Inferior parietal cortex (tissue), 1 donor: ENCODE measurements around the gene CLCF1.

Experiments used
- DNase-seq: peaks from one replicate; pipeline ENCODE4 v3.0.0-alpha.2; 2016; ENCODE audit errors: extremely low spot score

The CLCF1 gene

DNA sequence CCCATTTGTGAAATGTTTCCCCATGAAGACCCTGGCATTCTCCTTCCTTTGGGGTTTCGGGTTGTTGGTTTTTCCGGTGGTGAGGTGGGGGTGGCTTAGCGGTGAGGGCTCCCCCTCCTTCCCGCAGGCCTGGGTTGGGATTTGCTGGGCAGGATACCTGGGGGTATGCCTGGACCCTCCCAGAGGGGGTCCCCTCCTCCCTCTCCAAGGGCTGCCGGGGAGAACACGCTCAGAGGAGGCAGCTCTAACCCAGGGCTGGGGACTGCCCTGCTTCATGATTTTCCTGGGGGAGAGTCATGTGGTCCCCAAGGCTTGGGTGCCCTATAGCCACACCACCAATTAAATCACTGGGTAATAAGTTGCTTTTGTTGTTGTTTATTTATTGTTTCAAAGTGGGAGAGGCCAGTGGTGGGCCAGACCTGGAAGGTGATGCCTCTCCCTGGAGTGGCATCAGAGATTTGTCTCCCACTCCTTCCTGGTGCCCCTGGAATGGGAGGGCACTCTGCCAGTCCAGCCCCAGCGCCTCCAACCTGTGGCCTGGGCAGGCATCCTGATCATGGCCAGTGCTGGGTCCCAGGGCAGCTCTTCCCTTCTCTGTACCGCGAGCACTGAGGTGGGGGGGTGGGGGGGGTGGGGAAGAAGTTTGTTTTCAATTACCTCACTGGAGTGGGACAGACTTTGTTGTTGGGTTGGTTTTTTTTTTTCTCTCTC lies 1.3 kb upstream of the CLCF1 start:
- no peak for DNase-seq

DNA sequence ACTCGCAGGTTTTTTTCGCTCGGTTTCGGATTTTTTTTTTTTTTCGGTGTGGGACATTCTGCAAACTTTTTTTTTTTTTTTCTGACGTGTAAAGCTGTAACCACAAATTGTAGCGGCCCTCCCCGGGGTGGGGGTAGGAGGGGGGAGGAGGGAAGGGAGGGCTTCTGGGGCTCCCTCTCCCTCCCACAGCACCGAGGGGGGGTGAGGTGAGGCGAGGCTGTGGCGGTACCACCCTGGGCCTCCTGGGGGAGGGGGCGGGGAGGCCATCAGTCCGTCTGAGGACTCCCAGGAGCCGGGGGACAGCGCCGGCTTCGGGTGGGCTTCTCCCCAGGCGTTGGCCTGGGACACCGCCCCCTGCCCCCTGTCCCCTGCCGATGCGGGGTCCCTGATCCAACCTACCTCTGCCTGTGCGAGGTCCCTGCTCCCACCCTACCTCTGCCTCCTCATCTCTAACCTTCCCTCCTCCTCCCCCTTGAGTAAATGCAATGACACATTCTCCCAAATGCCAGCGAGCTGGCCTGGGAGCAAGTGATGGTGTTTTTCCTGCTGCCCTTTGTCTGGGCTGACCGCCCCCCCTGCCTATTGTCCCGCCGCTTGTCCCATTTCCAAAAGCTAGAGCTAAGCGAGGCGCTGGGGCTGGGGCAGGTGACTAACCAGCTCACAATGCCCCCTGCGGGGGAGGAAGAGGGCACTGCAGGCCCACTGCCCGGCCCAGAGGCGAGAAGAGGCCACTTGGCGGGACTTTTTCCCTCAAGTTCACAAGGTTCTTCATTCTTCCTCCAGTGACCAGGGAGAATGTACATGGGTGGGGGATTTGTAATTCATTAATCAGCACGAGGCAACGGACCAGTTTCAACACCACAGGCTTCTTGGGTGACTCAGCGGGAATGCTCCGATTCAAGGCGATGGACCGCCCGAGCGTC lies 511 bp upstream of the CLCF1 start:
- peak; percentile 15 for DNase-seq

DNA sequence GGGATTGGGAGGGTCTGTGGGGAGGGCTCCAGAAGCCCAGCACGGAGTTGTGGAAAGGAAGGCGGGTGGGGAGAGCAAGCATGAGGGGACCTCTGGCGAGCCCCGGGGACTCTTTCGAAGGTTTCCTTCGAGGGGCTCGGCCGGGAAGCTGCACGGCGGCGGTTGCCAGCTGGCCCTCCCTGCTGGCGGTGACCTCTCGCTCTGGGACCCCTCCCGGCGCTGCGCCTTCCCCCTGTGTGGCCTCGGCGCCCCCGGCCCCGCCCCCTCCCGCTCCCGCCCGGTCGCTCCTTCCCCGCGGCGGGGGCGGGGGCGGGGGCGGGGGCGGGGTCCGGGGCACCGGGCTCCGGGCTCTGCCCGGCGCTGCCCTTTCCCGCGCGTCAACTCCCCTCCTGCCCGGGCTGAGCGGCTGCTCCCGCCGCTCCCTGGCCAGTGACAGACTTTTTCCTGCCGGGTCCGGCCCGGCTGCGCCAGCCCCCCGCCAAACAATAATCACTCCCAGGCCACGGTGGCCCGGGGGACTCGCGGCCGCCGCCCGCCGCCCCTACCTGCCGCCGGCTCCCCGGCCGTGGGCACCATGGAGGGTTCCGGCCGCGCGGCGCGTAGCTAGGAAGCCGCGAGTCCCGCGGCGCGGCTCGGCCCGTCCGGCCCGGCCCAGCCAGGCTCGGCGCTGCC lies 941 bp downstream of the CLCF1 start:
- DNase-seq = no peak

DNA sequence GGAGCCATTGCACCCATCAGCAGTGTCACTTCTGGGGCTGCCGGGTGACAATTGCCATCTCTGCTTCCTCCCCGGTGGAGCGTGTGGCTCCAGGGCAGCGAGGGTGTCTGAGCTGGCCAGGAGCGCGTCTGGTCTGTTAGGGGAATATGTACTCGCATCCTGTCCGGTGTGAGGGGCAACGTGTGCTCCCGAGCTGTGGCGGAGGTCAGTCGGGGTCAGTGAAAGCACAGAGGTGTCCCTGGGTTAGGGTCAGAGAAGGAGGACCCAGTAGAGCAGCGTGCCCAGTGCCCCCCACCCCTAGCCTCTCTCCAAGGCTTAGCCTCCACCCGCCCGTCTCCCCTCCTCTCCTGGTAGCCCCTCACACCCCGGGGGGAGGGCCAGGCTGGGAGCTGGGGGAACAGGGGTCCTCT lies 1.5 kb downstream of the CLCF1 start:
- DNase-seq = no peak

DNA sequence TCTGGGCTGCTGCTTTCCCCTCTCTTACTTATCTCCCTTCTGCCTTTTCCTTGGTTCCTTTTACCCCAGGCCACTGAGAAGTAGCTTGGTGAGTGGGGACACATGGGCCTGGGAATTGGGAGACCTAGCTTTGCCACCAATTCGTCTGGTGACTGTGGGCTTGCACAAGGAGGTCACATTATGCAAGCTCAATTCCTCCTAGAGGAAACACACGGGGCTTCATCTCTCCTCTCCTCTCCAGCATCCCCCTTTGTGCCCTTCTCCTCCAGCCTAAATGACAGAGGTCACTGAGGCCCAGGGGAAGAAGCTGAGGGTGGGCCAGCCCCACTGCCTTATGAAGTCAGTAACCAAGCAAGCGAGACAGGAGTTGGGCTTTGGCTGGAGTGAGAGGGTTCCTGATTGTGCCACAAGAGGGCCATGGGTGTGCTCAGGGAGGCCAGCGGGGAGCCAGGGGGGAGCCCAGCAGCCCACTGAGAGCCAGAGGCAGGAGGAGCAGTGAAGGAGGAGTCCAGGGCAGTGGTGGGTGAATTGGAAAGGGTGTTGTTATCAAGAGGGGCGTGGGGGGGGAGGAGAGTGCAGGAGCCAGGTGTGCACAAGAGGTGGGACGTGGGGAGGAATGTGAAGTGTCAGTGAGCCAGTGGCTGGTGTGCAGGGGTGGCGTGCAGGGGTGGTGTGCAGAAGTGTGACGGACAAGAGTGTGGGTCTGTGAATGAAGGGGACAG lies 2.0 kb downstream of the CLCF1 start:
- no peak for DNase-seq

DNA sequence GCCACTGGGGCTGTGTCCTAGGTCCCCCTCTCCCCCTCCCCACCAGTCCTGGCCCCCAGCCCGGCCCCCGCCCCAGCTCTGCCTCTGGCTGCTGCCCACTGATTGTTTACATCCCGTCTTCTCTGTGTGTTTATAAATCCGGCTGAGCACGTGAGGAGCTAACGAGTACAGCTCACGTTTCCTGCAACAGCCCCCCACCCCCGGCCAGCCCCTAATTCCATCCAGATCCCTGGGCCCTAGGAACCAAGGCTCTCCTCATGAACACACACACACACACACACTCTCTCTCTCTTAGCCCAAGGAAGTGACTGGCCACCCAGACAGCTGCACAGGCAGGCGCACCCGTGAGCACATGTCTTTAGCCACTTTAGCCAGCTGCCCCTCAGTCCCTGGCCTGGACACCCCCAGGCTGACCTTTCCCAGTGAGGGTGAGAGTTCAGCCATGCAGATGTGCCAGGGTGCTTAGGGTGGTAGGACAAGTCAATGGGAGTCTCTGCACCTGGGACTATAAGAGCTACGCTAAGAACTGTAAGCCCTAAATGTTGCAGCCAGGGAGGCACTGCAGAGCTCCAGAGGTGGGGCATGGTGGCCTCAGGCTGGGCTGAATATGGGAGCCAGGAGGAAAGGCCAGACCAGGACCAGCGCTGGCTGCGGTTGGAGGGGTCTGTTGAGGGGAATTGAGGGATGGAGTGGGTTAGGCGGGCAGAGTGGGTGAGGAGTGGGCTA lies 2.9 kb downstream of the CLCF1 start:
- DNase-seq = no peak

DNA sequence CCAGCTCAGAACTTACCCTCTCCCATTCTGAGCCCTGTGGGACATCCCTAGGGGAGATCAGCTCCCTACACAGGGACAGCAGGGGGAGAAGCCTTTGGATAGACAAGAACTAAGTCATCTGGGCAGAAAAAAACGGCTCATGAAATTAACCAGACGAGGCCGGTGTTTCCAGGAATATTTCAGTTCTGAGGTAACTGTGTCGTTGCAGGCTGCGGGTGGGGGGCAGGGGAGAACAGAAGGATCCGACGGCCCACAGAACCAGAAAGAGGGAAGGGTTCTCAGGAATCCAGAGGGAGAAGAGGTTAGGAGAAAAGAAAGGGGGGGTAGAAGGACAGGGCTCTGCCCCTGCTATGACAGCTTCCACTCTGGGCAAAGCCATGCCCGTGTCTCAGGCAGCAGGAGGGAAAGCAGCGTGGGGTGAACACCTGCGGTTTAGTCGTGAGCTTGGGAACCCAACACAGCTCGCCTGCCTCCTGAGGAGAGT lies 3.6 kb downstream of the CLCF1 start:
- DNase-seq = no peak

DNA sequence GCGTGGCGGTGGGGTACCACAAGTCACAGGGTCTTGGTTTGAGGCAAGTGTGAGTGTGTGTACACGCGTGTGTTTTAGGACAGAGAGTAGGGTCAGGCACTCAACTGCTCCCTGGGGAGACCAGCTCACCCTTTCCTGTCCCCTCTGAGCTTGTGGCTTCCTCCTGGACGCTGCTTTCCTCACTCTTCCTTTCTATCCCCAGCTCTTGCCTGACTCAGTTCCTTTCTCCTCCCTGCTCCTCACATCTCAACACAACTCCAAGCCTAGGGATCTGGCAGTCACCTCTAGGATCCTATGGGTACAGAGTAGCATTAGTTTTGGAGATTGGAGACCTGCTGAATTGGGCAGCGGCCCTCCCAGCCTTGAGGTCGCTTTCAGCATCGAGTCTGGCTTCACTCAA lies 4.1 kb downstream of the CLCF1 start:
- no peak for DNase-seq

DNA sequence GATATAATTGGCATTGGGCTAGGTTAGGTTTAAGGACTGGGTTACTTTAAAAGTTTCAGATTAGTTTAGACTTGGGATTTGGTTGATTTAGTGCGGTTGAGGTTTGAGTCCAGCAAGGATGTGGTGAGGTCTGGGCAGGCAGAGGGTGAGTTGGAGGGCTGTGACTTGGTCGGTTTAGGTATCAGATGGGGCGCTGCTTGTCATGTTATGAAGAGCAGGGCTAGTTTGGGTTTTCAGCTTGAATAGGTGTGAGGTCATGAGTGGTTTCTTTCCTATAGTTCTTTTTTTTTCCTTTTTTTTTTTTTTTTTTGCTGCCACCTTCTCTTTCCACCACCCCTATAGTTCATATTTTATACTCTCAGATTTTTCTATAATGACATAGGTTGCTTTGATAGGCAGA lies 4.8 kb downstream of the CLCF1 start:
- no peak for DNase-seq

DNA sequence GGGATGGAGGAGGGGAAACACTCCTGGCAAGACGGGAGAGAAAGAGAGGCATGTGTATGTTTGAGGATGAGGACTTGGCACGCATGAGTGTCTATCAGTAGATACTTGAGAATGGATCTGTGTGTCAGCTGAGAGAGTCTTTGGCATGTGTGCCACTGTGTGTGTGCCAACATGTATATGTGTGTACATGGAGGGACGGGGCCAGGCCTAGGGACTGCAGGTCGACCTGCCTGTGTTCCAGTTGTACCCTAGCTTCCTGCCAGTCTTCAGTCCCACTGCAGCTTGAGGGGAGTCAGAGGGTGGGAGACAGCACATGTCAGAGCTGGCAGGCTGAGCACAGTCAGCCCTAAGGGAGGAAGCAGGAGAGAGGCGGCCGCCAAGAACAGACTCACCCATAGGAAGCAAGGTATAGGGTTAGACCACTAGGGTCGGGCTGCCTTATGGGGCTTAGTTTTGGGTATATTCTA lies 5.6 kb downstream of the CLCF1 start:
- DNase-seq = no peak

DNA sequence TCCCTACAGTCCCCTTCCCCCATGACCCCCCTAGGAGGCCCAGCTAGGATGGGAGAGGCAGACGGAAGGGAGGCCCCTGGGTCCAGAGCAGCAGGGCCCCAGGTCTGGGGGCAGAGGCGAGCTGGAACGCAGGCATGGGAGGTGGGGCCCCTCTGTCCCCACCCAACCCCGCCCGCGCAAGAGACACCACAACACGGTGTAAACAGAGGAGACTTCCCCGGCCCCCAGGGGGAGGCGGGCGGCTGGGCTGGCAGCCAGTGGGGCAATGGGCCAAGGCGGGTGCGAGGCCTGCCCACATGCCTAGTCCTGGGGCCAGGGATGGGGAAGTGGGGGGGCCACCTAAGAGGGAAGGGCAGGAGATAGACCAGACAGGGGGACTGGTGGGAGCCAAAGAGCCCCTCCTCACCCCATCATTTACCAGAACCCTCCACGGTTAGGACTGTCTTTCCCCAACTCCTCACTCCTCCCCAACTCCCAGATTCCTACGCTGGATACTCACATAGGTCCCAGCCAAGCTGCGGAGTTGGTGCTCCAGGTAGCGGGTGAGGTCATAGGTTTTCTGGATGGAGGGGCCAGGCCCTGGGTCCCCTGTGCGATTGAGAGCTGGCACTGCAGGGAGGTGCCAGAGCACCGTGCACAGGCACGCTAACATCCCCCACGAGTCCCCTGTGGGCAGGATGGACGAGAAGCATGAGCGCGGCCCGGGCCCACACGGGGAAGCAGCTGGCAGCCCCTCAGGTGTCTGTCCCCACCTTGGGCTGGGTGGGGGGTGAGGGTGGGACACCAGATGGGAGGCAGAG lies 6.2 kb downstream of the CLCF1 start:
- DNase-seq = no peak

DNA sequence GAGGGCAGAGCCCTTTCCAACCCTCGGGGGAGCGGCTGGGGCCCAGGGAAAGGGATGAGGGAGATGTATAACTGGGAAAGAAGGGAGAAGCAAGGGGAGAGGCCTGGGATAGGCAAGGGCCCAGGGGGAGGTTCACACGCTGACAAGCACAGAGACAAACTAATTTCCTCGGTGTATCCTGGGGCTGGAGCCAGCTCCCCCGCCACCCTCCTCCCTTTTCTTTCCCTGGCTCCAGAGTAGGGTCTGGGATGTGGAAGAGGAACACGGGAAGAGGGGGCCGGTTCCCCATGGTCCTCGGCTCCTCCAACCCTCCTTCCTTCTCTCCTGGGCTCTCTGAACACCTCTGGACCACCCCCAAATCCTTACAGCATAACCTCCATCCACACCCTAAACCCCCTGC lies 6.9 kb downstream of the CLCF1 start:
- DNase-seq = no peak

DNA sequence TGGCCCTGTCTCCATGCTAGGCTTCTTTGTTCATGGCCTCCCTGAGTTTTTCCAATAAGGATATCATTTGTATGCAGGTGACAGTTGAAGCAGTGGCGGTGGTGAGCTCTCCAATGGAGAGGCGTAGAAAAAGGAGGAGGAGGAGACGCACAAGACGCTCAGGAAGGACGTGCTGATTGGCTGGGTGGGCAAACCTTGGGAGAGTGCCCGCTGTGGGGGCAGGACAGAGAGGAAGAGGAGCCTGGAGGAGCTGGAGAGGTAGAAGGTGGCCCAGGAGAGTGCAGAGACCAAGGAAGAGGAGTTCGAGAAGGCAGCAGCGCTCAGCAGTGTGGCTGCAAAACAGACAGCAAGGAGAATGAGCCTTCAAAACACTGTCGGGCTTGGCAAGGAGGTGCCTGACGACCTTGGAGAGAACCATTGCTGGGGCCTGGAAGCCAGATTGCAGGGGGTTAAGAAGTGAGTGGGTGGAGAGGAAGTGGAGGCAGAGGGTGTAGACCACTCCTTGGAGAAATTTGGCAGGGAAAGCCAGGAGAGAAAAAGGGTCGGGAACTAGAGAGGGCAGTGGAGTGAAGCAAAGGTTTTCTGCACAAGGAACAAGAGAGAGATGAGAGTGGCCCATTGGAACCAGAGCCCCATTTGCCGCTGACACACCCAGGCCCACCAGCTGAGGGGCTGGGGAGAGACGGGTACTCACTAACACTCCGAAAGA lies 7.5 kb downstream of the CLCF1 start:
- DNase-seq = no peak

DNA sequence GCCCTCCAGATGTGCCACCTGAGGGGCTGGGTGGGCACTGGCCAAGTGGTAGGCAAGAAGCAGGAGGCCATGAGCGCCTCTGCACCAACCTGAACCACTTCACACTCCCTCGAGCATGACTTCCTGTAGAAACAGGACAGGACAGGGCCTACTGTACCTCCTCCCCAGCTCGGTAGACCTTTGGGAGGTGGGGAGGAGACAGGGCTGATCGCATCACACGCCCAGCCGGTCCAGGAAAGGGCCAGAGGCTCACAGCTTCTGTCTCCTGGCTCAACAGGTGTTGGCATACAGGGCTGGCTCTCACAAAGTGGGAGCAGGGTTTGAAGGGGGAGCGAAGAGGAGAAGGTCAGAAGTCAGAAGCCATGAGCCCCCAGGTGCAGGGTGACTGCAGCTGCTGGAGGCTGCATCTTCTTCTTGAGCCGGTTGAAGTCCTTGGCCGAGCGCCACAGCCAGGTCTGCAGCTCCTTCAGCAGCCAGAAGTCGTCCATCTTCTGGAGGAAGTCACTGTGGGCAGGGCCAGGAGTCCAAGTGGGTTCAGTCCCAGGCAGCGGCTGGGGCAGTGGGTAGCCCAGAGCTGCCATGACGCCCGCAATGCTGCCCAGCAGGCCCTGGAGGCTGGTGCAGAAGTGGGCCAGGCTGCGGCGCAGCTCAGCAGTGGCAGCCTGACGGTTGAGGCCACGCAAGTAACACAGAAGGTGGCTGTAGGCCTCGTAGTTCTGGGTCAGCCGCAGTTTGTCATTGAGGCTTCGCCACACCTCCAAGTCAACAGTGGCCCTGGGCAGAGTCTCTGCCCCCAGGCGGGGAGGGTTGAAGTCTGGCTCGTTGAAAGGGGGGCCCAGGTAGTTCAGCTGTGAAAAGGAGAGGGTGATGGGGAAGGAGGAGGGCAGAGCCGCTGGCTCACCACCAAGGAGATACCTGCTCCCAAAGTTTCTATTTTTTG lies 8.3 kb downstream of the CLCF1 start:
- DNase-seq = no peak

DNA sequence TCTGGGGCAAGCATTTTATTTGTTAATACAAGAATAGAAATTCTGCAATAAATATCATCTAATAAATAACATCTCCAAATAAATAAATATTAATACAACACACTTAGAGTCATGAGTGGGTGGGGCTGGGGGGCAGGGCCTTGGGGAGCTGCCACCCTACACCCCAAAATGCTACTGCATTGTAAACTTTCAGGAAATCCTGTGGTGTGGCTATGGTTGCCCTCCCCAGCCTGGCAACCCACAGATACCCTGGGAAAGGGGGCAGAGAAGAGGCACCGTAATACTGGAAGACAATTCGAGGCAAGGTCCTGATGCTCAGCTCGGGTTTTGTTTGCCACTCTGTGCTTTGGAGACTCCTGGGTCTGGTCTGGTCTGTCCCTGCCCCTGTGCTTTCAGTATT lies 9.2 kb downstream of the CLCF1 start:
- DNase-seq = no peak

DNA sequence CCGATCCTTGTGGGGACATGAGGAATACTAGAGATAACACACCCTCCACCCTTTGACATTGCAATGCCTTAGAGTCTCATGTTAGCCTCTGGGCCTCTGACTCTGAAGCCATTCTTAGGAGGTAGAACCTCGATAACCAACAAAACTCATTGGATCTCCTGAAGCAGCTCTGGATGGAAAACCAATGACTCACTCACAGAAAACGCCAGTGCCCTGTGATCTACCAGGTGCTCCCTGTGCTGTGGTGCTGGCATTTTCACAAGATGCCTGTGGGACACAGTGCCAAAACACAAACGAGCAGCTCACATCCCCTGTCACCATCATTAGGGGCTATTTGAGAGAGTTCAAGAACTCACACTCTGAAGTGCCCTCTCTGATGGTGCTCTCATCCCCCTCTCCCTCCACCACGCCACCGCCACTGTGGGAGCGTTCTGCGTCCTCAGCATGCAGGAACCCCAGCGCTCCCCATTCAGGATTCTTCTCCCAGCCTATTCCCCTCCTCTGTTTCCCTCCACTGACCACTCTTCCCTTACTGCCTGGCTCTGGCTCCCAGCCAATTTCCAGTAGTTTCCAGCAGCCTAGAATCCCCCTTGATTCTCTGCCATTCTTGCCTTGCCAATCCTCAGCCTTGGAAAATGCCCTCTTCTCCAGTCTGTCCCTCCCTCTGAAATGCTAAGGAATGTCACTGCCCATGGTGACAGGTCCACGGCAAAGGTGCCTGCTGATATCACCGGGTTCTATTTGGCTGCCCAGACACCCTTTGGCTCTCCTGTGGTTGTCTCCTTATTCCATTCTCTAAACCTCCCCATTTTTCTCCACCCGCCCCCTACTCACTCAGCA lies 15.3 kb downstream of the CLCF1 start:
- DNase-seq = no peak

DNA sequence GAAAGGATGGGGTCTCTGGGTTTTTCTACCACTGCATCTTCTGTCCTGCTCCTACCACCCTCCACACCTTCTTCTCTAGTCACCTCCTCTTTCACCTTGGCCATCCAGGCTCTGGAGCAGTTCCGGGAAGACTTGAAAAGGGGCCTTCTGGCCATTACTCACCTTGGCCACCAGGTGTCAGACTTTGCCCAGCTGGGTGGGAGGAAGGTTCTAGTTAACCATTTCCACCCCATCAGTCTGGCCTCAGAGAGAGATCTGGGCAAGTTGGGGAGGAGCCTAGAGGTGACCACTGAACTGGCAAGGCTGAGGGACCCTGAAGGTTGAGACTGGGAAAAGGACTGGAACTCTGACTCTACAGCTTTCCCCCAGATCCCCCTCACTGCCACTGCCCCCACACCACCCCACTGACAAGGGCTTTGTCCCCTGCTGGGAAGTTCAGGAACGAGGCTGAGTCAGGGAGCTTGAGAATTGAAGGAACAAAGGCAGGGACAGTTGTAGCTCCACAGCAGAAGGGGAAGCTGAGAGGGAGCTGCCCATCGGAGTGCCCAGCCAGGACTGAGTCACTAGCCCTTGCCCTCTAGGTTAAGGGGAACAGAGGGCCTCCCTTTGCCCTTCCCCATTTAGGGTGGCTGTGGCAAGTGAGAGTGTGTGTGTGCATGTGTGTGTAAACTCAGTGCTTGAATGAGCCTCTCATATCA lies 16.4 kb downstream of the CLCF1 start:
- DNase-seq = peak; percentile 75
